ENCODE measurements around the gene UNC13A. TPM values are rescaled to one million over a fixed set of nuclear protein-coding genes. Genes with fewer than 3 reads are reported as not detected.

UNC13A gene
- total and polyA plus RNA-seq, 2 of the 13 experiments (the other 11 are each of a cell fraction or from before 2014, with no cell fraction given), result 0.11 to 0.45 TPM

DNA sequence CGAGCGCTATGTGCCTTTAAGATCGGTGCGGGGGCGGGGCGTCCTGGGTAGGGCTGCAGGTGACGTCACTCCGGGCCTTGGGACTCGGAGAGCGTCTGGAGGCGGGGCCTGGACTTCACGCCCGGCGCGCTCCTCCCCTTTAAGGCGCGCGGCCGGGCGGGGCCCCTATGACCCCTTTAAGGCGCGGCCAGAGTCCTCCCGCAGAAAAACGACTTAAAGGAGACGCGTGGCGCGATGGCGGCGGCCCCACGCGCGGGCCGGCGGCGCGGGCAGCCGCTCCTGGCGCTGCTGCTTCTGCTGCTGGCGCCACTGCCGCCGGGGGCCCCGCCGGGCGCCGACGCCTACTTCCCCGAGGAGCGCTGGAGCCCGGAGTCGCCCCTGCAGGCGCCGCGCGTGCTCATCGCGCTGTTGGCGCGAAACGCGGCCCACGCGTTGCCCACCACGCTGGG, 132.7 kb downstream of the UNC13A start, which contains the start of gene COLGALT1 (continued):
- TF ChIP-seq EEA1 (CRISPR knock-in tag; IDR thresholded peaks at IDR 0.05; ENCODE audit: borderline replicate concordance) (no peak), ZNF720 (CRISPR knock-in tag; IDR thresholded peaks at IDR 0.05) (no peak), PAWR (CRISPR knock-in tag; IDR thresholded peaks at IDR 0.05; ENCODE audit: borderline replicate concordance) (no peak), XBP1 (CRISPR knock-in tag; IDR thresholded peaks at IDR 0.05) (no peak), ZSCAN12 (CRISPR knock-in tag; IDR thresholded peaks at IDR 0.05) (no peak), ZNF746 (CRISPR knock-in tag; IDR thresholded peaks at IDR 0.05) (no peak), TEAD2 (CRISPR knock-in tag; IDR thresholded peaks at IDR 0.05) (no peak), ZSCAN29 (CRISPR knock-in tag; conservative IDR thresholded peaks at IDR 0.05) (no peak), ZNF446 (CRISPR knock-in tag; IDR thresholded peaks at IDR 0.05) (no peak), LCORL (IDR thresholded peaks at IDR 0.05) (no peak), LCORL (CRISPR knock-in tag; IDR thresholded peaks at IDR 0.05) (no peak), ZNF251 (CRISPR knock-in tag; IDR thresholded peaks at IDR 0.05) (no peak), HNRNPLL (IDR thresholded peaks at IDR 0.05; ENCODE audit: low read depth, low read length, poor library complexity, severe bottlenecking) (peak; percentile 22), FOXJ3 (CRISPR knock-in tag; IDR thresholded peaks at IDR 0.05; ENCODE audit: borderline replicate concordance) (no peak), PCBP1 (IDR thresholded peaks at IDR 0.05; ENCODE audit: borderline replicate concordance, low read depth, low read length) (no peak), KDM3A (CRISPR knock-in tag; IDR thresholded peaks at IDR 0.05; ENCODE audit: low read depth) (no peak), ZNF839 (CRISPR knock-in tag; IDR thresholded peaks at IDR 0.05; ENCODE audit: borderline replicate concordance) (no peak), FLYWCH1 (CRISPR knock-in tag; IDR thresholded peaks at IDR 0.05) (no peak), SP1 (IDR thresholded peaks at IDR 0.05) (no peak), SP1 (CRISPR knock-in tag; IDR thresholded peaks at IDR 0.05) (peak; percentile 88), ZNF768 (CRISPR knock-in tag; IDR thresholded peaks at IDR 0.05) (no peak), THAP11 (CRISPR knock-in tag; IDR thresholded peaks at IDR 0.05) (peak; percentile 33; the same call in 1 of the 2 replicates), ZNF430 (CRISPR knock-in tag; IDR thresholded peaks at IDR 0.05) (0 out of 2 replicates have a peak, but pooled peaks have one; percentile 23), AHR (CRISPR knock-in tag; IDR thresholded peaks at IDR 0.05) (no peak)
- TF ChIP-seq, protein P1, sequence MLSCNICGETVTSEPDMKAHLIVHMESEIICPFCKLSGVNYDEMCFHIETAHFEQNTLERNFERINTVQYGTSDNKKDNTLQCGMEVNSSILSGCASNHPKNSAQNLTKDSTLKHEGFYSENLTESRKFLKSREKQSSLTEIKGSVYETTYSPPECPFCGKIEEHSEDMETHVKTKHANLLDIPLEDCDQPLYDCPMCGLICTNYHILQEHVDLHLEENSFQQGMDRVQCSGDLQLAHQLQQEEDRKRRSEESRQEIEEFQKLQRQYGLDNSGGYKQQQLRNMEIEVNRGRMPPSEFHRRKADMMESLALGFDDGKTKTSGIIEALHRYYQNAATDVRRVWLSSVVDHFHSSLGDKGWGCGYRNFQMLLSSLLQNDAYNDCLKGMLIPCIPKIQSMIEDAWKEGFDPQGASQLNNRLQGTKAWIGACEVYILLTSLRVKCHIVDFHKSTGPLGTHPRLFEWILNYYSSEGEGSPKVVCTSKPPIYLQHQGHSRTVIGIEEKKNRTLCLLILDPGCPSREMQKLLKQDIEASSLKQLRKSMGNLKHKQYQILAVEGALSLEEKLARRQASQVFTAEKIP (CRISPR knock-in tag; IDR thresholded peaks at IDR 0.05; ENCODE audit: borderline replicate concordance), result no peak
- TF ChIP-seq, protein P2, sequence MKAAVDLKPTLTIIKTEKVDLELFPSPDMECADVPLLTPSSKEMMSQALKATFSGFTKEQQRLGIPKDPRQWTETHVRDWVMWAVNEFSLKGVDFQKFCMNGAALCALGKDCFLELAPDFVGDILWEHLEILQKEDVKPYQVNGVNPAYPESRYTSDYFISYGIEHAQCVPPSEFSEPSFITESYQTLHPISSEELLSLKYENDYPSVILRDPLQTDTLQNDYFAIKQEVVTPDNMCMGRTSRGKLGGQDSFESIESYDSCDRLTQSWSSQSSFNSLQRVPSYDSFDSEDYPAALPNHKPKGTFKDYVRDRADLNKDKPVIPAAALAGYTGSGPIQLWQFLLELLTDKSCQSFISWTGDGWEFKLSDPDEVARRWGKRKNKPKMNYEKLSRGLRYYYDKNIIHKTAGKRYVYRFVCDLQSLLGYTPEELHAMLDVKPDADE (CRISPR knock-in tag; IDR thresholded peaks at IDR 0.05), result no peak
- TF ChIP-seq, protein P3, sequence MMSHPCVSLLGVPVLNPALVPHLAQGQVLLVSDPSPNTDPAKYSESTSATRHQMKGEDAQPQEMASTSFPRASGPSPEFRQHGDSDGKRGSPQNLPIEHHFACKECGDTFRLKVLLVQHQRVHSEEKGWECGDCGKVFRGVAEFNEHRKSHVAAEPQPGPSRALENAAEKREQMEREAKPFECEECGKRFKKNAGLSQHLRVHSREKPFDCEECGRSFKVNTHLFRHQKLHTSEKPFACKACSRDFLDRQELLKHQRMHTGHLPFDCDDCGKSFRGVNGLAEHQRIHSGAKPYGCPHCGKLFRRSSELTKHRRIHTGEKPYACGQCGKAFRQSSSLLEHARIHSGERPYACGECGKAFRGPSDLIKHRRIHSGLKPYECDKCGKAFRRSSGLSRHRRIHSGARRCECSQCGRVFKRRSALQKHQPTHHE (CRISPR knock-in tag; IDR thresholded peaks at IDR 0.05; ENCODE audit: borderline replicate concordance), result no peak
- TF ChIP-seq, protein P4, sequence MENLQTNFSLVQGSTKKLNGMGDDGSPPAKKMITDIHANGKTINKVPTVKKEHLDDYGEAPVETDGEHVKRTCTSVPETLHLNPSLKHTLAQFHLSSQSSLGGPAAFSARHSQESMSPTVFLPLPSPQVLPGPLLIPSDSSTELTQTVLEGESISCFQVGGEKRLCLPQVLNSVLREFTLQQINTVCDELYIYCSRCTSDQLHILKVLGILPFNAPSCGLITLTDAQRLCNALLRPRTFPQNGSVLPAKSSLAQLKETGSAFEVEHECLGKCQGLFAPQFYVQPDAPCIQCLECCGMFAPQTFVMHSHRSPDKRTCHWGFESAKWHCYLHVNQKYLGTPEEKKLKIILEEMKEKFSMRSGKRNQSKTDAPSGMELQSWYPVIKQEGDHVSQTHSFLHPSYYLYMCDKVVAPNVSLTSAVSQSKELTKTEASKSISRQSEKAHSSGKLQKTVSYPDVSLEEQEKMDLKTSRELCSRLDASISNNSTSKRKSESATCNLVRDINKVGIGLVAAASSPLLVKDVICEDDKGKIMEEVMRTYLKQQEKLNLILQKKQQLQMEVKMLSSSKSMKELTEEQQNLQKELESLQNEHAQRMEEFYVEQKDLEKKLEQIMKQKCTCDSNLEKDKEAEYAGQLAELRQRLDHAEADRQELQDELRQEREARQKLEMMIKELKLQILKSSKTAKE (CRISPR knock-in tag; IDR thresholded peaks at IDR 0.05; ENCODE audit: borderline replicate concordance), result no peak

All from HepG2 (cell line).